ENCODE results near the gene SCN8A. TPM values are rescaled to one million over a fixed set of nuclear protein-coding genes. Genes with fewer than 3 reads are reported as not detected.
A peak's percentile ranks its signal among the peaks of the same experiment; 100 is the strongest.

Gene SCN8A
- polyA plus RNA-seq, 2 of the 4 experiments (the other 2 are of a cell fraction), result 1.8 to 4.8 TPM

- ChIA-PET CTCF (interaction anchor here (1.2 to 1.4 kb wide), 2 partner anchors 18 to 139 kb away, joined by 3 to 4 read pairs; no protein-coding TSS in a partner anchor), POLR2A (no interaction called here)
- H3K27ac ChIP-seq, result no peak overlapping the region
- no peak for TF ChIP-seq HEYL (CRISPR knock-in tag; IDR thresholded peaks at IDR 0.05)
- no peak for TF ChIP-seq HOXB5 (CRISPR knock-in tag; IDR thresholded peaks at IDR 0.05)
- no peak for TF ChIP-seq MAZ (IDR thresholded peaks at IDR 0.05; ENCODE audit: borderline replicate concordance, low read depth, low read length)
- TF ChIP-seq USF2 (IDR thresholded peaks at IDR 0.05), result no peak
- TF ChIP-seq RCOR1 (IDR thresholded peaks at IDR 0.05; ENCODE audit: low read depth, low read length), result no peak
- TF ChIP-seq SMC3 (IDR thresholded peaks at IDR 0.05), result no peak
- TF ChIP-seq NPAS2 (CRISPR knock-in tag; IDR thresholded peaks at IDR 0.05; ENCODE audit: borderline replicate concordance), result no peak
- DNase-seq (ENCODE audit: low read depth in 1 of 2, low spot score in 1 of 2) (no peak), ATAC-seq (no peak), FAIRE-seq (no peak)
- H3K9me3 ChIP-seq, result no peaks in the 10 kb centered on the region
- WGBS (ENCODE audit: missing lambda C conversion rate), result 93% methylated on average over 1 of the region's 1 CpG
- no peak overlapping the region for H3K4me2 ChIP-seq
- H3K4me1 ChIP-seq, result no peaks in the 10 kb centered on the region
- H3K4me3 ChIP-seq, result no peak overlapping the region
These were observed 79.0 kb downstream of the SCN8A start for GRCh38 chr12:51669996-51670395.

GRCh38 chr12:51672334-51672733, 81.3 kb downstream of the SCN8A start:
- 44% methylated on average over 1 of the region's 1 CpG for WGBS (ENCODE audit: missing lambda C conversion rate)

GRCh38 chr12:51675071-51675803, 84.2 kb downstream of the SCN8A start:
- WGBS (ENCODE audit: missing lambda C conversion rate), result 54% methylated on average over 9 of the region's 9 CpGs
- ATAC-seq, result no peak
- POLR2A ChIA-PET, result no interaction called here
- TF ChIP-seq PHF8 (IDR thresholded peaks at IDR 0.05; ENCODE audit: borderline replicate concordance, low read depth), result no peak
- no peak for TF ChIP-seq REST (IDR thresholded peaks at IDR 0.05)
- TF ChIP-seq MAFK (IDR thresholded peaks at IDR 0.05; ENCODE audit: partially characterized antibody), result peak; percentile 60
- TF ChIP-seq MAZ (IDR thresholded peaks at IDR 0.05; ENCODE audit: borderline replicate concordance, low read depth, low read length), result no peak
- no peak for DNase-seq (ENCODE audit: low read depth in 1 of 2, low spot score in 1 of 2)
- no peaks in the 10 kb centered on the region for H3K4me1 ChIP-seq
- no peak overlapping the region for H3K4me2 ChIP-seq
- FAIRE-seq, result no peak
- CTCF ChIA-PET, result interaction anchor here (1.3 to 2.2 kb wide), 2 partner anchors 139 to 254 kb away, joined by 5 to 8 read pairs; a partner anchor contains a TSS
- H3K9me3 ChIP-seq, result no peaks in the 10 kb centered on the region
- no peak overlapping the region for H3K27ac ChIP-seq
- no peak overlapping the region for H3K4me3 ChIP-seq

More at GRCh38 chr12:51672334-51672733, 81.3 kb downstream of the SCN8A start:
- Histone ChIP-seq H3K9me3 (no peaks in the 10 kb centered on the region), H3K4me3 (no peak overlapping the region), H3K27ac (no peak overlapping the region), H3K4me1 (no peaks in the 10 kb centered on the region), H3K4me2 (no peak overlapping the region)
- FAIRE-seq (no peak), DNase-seq (ENCODE audit: low read depth in 1 of 2, low spot score in 1 of 2) (no peak), ATAC-seq (no peak)
- TF ChIP-seq CHD4 (IDR thresholded peaks at IDR 0.05; ENCODE audit: borderline replicate concordance) (no peak), ZNF302 (CRISPR knock-in tag; IDR thresholded peaks at IDR 0.05) (no peak), RAD21 (conservative IDR thresholded peaks at IDR 0.05 in 1 of 2, IDR thresholded peaks at IDR 0.05 in 1 of 2) (no peak), HES2 (IDR thresholded peaks at IDR 0.05) (no peak), BHLHE40 (IDR thresholded peaks at IDR 0.05; ENCODE audit: low read depth, low read length) (no peak), KDM5A (IDR thresholded peaks at IDR 0.05) (no peak), FOSL2 (IDR thresholded peaks at IDR 0.05) (no peak), FOSL2 (CRISPR knock-in tag; IDR thresholded peaks at IDR 0.05) (no peak), USF2 (IDR thresholded peaks at IDR 0.05) (no peak), CBX8 (IDR thresholded peaks at IDR 0.05) (no peak), CBX2 (IDR thresholded peaks at IDR 0.05; ENCODE audit: borderline replicate concordance, low read depth) (no peak), ZC3H11A (IDR thresholded peaks at IDR 0.05) (no peak), HEYL (CRISPR knock-in tag; IDR thresholded peaks at IDR 0.05) (no peak), MAFK (IDR thresholded peaks at IDR 0.05; ENCODE audit: partially characterized antibody) (no peak), POLR2AphosphoS2 (conservative IDR thresholded peaks at IDR 0.05; ENCODE audit: low read length) (no peak), ESRRA (IDR thresholded peaks at IDR 0.05; ENCODE audit: borderline replicate concordance, low read length) (no peak), TFCP2L1 (CRISPR knock-in tag; IDR thresholded peaks at IDR 0.05) (no peak)
- POLR2A ChIA-PET, result no interaction called here
- CTCF ChIA-PET, result no interaction called here

Data from A549 (cell line).